Stimulated activated CD4-positive, alpha-beta T cell treated with anti-CD3 and anti-CD28 coated beads, Interleukin-2, amount 100 ng/mL, for 48 hours (primary cell): Measurements from ENCODE around the gene MEF2D.

Experiments used
- DNase-seq, 2 donors: peaks; one replicate each; pipeline ENCODE4 v3.0.0-alpha.2; 2020

Gene MEF2D

GRCh38 chr1:156464825-156465452 lies 35.6 kb downstream of the MEF2D start:
- no peak for DNase-seq

- no peak for DNase-seq
Measured at GRCh38 chr1:156464335-156464734, 36.2 kb downstream of the MEF2D start.

- no peak for DNase-seq
Measured at GRCh38 chr1:156463874-156464273, 36.7 kb downstream of the MEF2D start.

- no peak for DNase-seq
Measured at GRCh38 chr1:156462954-156463795, 37.4 kb downstream of the MEF2D start.

- DNase-seq = no peak
Measured at GRCh38 chr1:156461781-156462647, 38.6 kb downstream of the MEF2D start.

GRCh38 chr1:156461109-156461508 lies 39.5 kb downstream of the MEF2D start:
- no peak for DNase-seq

- no peak for DNase-seq
Measured at GRCh38 chr1:156460525-156460924, 40.0 kb downstream of the MEF2D start.

GRCh38 chr1:156458181-156458503 lies 42.4 kb downstream of the MEF2D start:
- no peak for DNase-seq

GRCh38 chr1:156456625-156457465 lies 43.7 kb downstream of the MEF2D start:
- DNase-seq = peak; percentile 94 to 95

- DNase-seq = no peak
Measured at GRCh38 chr1:156455362-156455761, 45.2 kb downstream of the MEF2D start.

- DNase-seq = no peak
Measured at GRCh38 chr1:156452907-156453306, 47.7 kb downstream of the MEF2D start.

- DNase-seq = no peak
Measured at GRCh38 chr1:156451505-156452160, 48.9 kb downstream of the MEF2D start.

GRCh38 chr1:156448134-156448967 lies 52.2 kb downstream of the MEF2D start:
- DNase-seq = no peak

- peak; percentile 78 to 79 for DNase-seq
Measured at GRCh38 chr1:156445789-156446263, 54.7 kb downstream of the MEF2D start.

GRCh38 chr1:156444407-156445001 lies 56.1 kb downstream of the MEF2D start:
- DNase-seq = no peak

- no peak for DNase-seq
Measured at GRCh38 chr1:156443286-156443685, 57.3 kb downstream of the MEF2D start.

- no peak for DNase-seq
Measured at GRCh38 chr1:156440654-156441437, 59.7 kb downstream of the MEF2D start.

GRCh38 chr1:156439777-156440183 lies 60.8 kb downstream of the MEF2D start:
- no peak for DNase-seq

GRCh38 chr1:156439036-156439776 lies 61.4 kb downstream of the MEF2D start:
- no peak for DNase-seq
